T-helper 1 cell (primary cell): Measurements from ENCODE around the gene SCGB3A2.

Experiments
- DNase-seq, 5 donors: peaks; one replicate each; pipeline ENCODE4 v3.0.0-alpha.2; 2012 to 2020

Gene SCGB3A2

DNA sequence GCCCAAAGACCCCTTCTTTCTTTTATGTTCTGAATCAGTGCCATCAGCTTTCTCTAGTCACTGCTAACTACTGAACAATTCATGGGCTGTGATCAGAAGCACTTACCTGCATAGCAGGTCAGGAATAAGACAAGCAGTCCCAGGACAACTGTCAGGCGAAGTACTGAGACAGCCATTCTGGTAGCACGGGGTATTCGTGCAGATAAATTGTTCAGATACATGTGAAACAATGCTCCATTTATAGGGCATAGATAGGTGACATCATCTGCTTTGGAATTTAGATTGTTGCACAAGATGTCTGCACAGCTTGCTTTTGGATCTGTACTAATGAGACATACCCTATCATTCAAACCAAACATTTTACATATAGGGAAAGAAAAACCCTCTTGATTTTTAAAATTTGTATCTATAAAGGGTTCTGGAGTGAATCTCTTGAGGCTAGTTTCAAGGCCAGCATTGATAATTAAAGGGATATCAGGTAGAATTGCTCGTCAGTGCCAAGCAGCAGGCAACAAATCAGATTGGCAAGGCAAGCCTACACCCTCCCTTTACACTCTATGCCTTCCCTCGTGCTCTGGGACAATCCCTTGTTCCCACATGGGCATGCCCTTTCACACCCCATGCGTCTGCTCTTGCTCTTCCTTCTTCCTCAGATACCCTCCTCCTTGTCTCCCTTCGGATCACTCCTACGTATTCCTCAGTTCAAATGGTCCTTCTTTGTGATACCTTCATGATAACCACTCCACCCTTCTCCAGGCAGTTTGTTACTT, 28.0 kb downstream of the SCGB3A2 start, which contains the start of gene C5orf46:
Gene C5orf46 (minus strand): TSS at position 213 of the 770 bp plus-strand sequence. CDS start 37 bp downstream, at position 176.
- no peak for DNase-seq

GRCh38 chr5:147911427-147911826, 32.9 kb downstream of the SCGB3A2 start:
- no peak for DNase-seq

GRCh38 chr5:147912011-147912410, 33.5 kb downstream of the SCGB3A2 start:
- DNase-seq = no peak

DNA sequence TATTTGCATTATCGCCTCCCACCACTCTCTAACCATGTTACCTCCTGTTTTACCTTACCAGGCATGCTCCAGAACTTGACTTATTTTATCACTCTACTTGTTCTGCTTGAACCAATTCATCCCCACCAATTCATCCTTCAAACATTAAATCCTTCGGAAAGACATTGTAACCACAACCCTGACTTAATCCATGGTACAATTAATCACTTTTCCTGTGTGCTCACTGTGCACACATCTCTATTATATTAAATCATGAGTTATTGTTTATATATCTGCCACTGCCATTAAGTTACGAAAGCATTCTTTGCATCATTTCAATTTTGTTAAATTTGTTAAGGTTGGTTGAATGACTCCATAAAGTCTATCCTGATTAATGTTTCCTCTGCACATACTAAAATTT, 35.3 kb downstream of the SCGB3A2 start:
- DNase-seq = no peak

DNA sequence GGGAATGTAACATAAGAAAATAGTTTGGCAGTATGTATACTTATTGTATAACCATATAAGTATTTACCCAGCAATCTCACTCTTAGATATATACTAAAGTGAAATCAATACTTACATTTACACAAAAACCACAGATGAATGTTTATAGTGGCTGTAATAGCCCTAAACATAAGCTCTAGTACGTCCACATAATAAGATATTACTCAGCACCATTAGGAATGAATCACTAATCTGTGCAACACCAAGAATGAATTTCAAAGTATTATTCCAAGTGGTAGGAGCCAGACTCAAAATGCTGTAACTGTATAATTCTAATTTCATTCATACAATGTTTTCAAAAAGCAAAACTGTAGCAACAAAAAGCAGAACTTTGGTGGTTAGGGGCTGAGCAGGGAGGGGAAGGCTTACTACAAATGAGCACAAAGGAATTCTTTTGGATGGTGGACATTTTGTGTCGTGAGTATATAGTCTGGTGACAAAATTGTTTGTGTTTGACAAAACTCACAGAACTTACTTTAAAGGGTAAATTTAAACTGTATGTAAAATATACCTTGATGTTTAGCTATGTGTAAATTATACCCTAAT, 39.7 kb downstream of the SCGB3A2 start:
- DNase-seq = no peak

- no peak for DNase-seq
Observed at GRCh38 chr5:147918899-147919298, 40.4 kb downstream of the SCGB3A2 start.

DNA sequence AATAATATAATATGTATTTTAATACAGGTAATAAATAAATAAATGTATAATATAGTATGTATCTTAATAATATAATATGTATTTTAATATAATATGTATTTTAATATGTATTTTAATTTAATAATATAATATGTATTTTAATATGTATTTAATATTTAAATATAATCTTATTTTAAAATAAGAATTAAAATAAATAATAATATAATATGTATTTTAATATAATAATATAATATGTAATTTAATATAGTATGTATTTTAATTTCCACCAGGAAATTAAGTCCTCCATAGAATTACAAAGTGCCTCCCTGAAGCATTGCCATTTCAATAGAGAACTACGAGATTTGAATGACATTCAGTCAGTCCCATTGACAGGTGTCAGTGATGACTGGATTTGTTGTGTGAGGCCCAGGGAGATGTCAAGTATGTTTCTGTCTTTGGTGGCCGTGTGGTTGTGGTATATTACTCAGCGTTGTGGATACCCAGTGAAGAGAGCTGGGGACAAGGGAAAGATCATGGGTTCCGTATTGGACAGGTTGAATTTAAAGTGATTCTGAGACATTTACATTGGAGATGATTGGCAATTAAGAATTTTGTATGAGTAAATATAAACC, 42.0 kb downstream of the SCGB3A2 start:
- no peak for DNase-seq

GRCh38 chr5:147921136-147921535, 42.6 kb downstream of the SCGB3A2 start:
- DNase-seq = no peak

GRCh38 chr5:147925020-147925419, 46.5 kb downstream of the SCGB3A2 start:
- no peak for DNase-seq

DNA sequence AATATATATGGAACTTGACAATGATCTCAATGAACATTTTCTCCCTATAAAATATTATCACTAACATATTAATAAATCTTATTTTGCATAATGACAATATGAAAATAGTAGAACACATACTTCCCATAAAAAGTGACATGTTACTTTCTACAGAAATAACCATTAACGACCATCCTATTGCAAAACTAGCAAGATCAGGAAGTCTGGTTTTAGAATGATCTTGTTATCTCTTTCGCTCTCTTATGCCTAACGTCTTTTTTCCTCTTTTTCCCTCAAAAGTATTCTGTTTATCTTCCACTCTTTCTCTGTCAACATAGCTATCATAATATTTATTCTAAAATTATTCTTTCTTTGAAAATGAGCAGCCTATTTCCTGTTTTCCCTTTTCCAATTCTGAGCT, 49.4 kb downstream of the SCGB3A2 start:
- no peak for DNase-seq

DNA sequence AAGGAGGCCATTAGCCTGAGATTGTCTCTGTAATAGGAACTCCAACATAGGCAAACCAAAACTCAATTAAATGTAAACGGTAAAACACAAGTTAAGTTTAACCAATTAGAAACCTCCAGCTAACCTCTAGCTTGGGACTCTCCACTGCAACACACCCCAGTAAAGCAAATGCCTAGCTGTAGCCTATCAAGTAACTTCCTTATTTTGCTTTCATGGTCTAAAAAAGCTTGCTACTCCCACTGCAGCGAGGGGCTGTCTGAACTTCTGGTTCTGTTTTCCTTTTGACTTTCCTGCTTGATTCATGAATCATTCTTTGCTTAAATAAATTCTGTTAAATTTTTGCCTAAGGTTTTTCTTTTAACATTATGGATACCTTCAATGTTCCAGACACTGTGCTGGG, 52.3 kb downstream of the SCGB3A2 start:
- DNase-seq = no peak
